ENCODE measurements around the gene DLX1. TPM values are rescaled to one million over a fixed set of nuclear protein-coding genes. Genes with fewer than 3 reads are reported as not detected.

DLX1 gene
- total and polyA plus RNA-seq, 2 donors (not counting 1 experiment from before 2014, with no cell fraction given): 0.09 TPM; not detected in 1

DNA sequence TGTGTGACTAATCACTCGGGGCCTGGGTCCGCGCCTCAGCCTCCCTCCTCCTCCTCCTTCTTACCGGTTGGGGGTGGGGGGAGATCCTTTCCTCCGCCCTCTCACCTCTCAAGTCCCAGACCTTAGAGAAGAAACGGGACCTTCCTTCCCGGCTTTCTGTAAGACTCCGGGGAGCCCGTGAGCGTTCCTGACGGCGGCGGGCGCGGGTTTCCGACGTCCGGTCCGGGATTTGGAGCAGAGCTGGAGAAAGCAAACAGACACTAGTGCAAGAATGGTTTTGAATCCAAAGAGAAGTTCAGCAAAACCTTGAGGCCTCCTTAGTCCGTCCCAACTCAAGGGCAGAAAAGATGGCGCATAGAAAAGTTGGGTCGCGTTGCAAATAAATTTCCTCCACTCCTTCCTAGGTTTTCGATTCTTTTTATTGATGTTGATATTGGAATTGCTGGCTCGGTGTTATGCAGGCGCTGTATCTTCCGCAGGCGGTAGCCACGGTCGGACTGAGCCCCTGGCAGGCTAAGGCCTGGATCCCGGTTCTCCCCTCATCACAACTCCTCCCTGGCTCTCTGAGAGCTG, 2.0 kb downstream of the DLX1 start:
- peaks cover 6% of the 10 kb centered on the region for H3K4me1 ChIP-seq (ENCODE audit: control insufficient read depth, extremely low read depth, insufficient read depth, low read length)
- no peak overlapping the region for H3K4me2 ChIP-seq (ENCODE audit: extremely low read depth, insufficient read depth, low read length)
- no peaks in the 10 kb centered on the region for H3K79me2 ChIP-seq (ENCODE audit: control insufficient read depth, insufficient read depth, low read length)
- H3K27me3 ChIP-seq (ENCODE audit: control insufficient read depth, insufficient read depth, low read length): peaks cover 86% of the 10 kb centered on the region
- H3K4me3 ChIP-seq (replicated peaks in 1 of 4; ENCODE audit: control extremely low read depth in 1 of 4, insufficient read depth in 1 of 4, low read depth in 3 of 4, low read length in 4 of 4): no peak overlapping the region
- H3K9me3 ChIP-seq (ENCODE audit: control insufficient read depth, insufficient read depth, low read depth, low read length): no peaks in the 10 kb centered on the region
- H3K9ac ChIP-seq (ENCODE audit: insufficient read depth, low read length): no peak overlapping the region
- H3K36me3 ChIP-seq (ENCODE audit: control insufficient read depth, insufficient read depth, low read length): no peaks in the 10 kb centered on the region
- H3K27ac ChIP-seq (ENCODE audit: insufficient read depth, low read length): no peak overlapping the region
- H4K20me1 ChIP-seq (ENCODE audit: control insufficient read depth, extremely low read depth, insufficient read depth, low read length): no peaks in the 10 kb centered on the region
- no peak for DNase-seq (ENCODE audit: low read depth in 2 of 2)
- TF ChIP-seq EZH2 (IDR thresholded peaks at IDR 0.05; ENCODE audit: low read length, missing control alignments): no peak
- TF ChIP-seq, protein P1, sequence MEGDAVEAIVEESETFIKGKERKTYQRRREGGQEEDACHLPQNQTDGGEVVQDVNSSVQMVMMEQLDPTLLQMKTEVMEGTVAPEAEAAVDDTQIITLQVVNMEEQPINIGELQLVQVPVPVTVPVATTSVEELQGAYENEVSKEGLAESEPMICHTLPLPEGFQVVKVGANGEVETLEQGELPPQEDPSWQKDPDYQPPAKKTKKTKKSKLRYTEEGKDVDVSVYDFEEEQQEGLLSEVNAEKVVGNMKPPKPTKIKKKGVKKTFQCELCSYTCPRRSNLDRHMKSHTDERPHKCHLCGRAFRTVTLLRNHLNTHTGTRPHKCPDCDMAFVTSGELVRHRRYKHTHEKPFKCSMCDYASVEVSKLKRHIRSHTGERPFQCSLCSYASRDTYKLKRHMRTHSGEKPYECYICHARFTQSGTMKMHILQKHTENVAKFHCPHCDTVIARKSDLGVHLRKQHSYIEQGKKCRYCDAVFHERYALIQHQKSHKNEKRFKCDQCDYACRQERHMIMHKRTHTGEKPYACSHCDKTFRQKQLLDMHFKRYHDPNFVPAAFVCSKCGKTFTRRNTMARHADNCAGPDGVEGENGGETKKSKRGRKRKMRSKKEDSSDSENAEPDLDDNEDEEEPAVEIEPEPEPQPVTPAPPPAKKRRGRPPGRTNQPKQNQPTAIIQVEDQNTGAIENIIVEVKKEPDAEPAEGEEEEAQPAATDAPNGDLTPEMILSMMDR (conservative IDR thresholded peaks at IDR 0.05 in 1 of 2, IDR thresholded peaks at IDR 0.05 in 1 of 2; ENCODE audit: low read depth in 1 of 2, low read length in 2 of 2): no peak
- no peak overlapping the region for H2AFZ ChIP-seq (ENCODE audit: low read length)

DNA sequence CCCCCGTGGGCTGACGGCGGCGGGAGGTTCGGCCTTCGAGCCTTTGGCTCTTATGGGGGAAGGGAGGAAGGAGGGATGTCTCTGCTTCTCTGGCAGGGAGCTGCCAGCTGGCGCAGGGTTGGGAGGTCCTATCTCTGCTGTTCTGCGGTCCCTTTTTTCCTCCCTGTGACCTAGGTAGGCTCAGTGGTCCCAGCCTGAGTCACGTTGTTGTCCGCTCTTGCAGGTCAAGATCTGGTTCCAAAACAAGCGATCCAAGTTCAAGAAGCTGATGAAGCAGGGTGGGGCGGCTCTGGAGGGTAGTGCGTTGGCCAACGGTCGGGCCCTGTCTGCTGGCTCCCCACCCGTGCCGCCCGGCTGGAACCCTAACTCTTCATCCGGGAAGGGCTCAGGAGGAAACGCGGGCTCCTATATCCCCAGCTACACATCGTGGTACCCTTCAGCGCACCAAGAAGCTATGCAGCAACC, 2.5 kb downstream of the DLX1 start:
- no peaks in the 10 kb centered on the region for H3K36me3 ChIP-seq (ENCODE audit: control insufficient read depth, insufficient read depth, low read length)
- no peak overlapping the region for H3K4me2 ChIP-seq (ENCODE audit: extremely low read depth, insufficient read depth, low read length)
- H3K27ac ChIP-seq (ENCODE audit: insufficient read depth, low read length): no peak overlapping the region
- H3K79me2 ChIP-seq (ENCODE audit: control insufficient read depth, insufficient read depth, low read length): no peaks in the 10 kb centered on the region
- peaks cover 86% of the 10 kb centered on the region for H3K27me3 ChIP-seq (ENCODE audit: control insufficient read depth, insufficient read depth, low read length)
- TF ChIP-seq EZH2 (IDR thresholded peaks at IDR 0.05; ENCODE audit: low read length, missing control alignments): peak; percentile 97
- TF ChIP-seq, protein P1 (conservative IDR thresholded peaks at IDR 0.05 in 1 of 2, IDR thresholded peaks at IDR 0.05 in 1 of 2; ENCODE audit: low read depth in 1 of 2, low read length in 2 of 2): no peak
- H3K9ac ChIP-seq (ENCODE audit: insufficient read depth, low read length): no peak overlapping the region
- no peak overlapping the region for H3K4me3 ChIP-seq (replicated peaks in 1 of 4; ENCODE audit: control extremely low read depth in 1 of 4, insufficient read depth in 1 of 4, low read depth in 3 of 4, low read length in 4 of 4)
- H3K9me3 ChIP-seq (ENCODE audit: control insufficient read depth, insufficient read depth, low read depth, low read length): no peaks in the 10 kb centered on the region
- H2AFZ ChIP-seq (ENCODE audit: low read length): no peak overlapping the region
- peaks cover 6% of the 10 kb centered on the region for H3K4me1 ChIP-seq (ENCODE audit: control insufficient read depth, extremely low read depth, insufficient read depth, low read length)
- DNase-seq (ENCODE audit: low read depth in 2 of 2): no peak
- H4K20me1 ChIP-seq (ENCODE audit: control insufficient read depth, extremely low read depth, insufficient read depth, low read length): no peaks in the 10 kb centered on the region

DNA sequence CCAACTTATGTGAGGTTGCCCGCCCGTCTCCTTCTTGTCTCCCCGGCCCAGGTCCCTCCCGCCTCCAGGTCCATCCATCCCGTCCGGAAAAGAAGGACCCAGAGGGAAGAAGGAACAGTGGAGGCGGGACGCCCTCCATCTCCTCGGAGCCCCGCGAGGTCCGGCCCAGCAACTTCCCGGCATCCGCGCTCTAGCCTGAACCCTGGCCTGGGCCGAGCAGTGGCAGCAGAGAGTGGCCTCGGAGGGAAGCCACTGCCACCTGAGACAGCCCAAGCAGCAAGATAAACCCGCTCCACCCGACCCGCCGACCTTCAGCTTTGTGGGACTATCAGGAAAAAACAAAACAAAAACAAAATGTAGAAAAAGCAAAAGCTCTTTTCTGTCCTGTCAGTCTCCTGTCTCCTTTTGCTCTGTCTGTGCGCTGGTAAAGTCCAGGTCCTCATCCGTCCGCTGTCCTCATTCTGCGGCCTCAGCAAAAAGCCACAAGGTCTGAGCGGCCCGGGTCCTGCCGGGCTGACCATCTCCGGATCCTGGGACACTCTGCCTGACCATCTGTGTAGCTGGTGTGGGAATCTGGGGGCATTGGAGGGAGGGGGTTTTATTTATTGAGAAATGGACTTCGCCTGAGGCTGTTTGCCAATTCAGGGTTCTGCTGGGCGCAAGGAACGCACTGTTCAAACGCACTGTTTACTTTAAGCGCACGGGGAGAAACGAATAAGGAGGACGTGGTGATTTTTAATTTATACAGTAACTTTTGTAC, 3.1 kb downstream of the DLX1 start:
- Histone ChIP-seq H3K36me3 (ENCODE audit: control insufficient read depth, insufficient read depth, low read length) (no peaks in the 10 kb centered on the region), H3K9ac (ENCODE audit: insufficient read depth, low read length) (no peak overlapping the region), H3K79me2 (ENCODE audit: control insufficient read depth, insufficient read depth, low read length) (no peaks in the 10 kb centered on the region), H3K4me1 (ENCODE audit: control insufficient read depth, extremely low read depth, insufficient read depth, low read length) (peaks cover 6% of the 10 kb centered on the region), H2AFZ (ENCODE audit: low read length) (no peak overlapping the region), H3K27me3 (ENCODE audit: control insufficient read depth, insufficient read depth, low read length) (peaks cover 86% of the 10 kb centered on the region), H3K27ac (ENCODE audit: insufficient read depth, low read length) (no peak overlapping the region), H3K4me3 (replicated peaks in 1 of 4; ENCODE audit: control extremely low read depth in 1 of 4, insufficient read depth in 1 of 4, low read depth in 3 of 4, low read length in 4 of 4) (no peak overlapping the region), H3K4me2 (ENCODE audit: extremely low read depth, insufficient read depth, low read length) (no peak overlapping the region), H4K20me1 (ENCODE audit: control insufficient read depth, extremely low read depth, insufficient read depth, low read length) (no peaks in the 10 kb centered on the region), H3K9me3 (ENCODE audit: control insufficient read depth, insufficient read depth, low read depth, low read length) (no peaks in the 10 kb centered on the region)
- TF ChIP-seq, protein P1 (conservative IDR thresholded peaks at IDR 0.05 in 1 of 2, IDR thresholded peaks at IDR 0.05 in 1 of 2; ENCODE audit: low read depth in 1 of 2, low read length in 2 of 2): no peak
- peak; percentile 93 for TF ChIP-seq EZH2 (IDR thresholded peaks at IDR 0.05; ENCODE audit: low read length, missing control alignments)
- no peak for DNase-seq (ENCODE audit: low read depth in 2 of 2)

All from fibroblast of lung (primary cell).